ENCODE data around the gene LYZL1.

The LYZL1 gene

DNA sequence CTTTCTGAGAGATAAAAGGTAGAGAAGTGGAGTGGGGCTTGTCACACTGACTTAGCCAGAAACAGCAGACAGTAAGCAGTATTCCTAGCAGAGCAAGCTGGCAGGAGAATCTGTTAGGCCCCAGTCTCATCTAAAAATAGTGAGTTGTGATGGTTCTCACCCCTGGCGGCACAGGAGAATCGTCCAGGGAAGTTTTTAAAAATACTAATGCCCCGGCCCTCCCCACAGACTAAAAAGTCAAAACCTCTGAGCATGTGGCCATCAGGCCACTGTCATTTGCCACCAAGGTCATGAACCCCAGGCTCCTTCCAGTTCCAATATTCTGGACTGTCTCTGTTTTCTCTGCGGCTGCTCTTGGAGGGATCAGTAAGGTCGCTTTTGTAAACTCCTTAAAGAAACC lies 34.0 kb downstream of the LYZL1 start:
- FAIRE-seq = no peak
- no peak for TF ChIP-seq TAF1 (IDR thresholded peaks at IDR 0.05; ENCODE audit: low read depth, low read length)
- no peak for TF ChIP-seq POLR2A (IDR thresholded peaks at IDR 0.05; ENCODE audit: low read depth, low read length)
- no peak for TF ChIP-seq POLR2AphosphoS5 (IDR thresholded peaks at IDR 0.05; ENCODE audit: low read depth, low read length)
- no peak for TF ChIP-seq SPI1 (IDR thresholded peaks at IDR 0.05; ENCODE audit: low read depth, low read length)
- no peak for TF ChIP-seq POU2F2 (IDR thresholded peaks at IDR 0.05; ENCODE audit: low read depth, low read length)
- no peak for TF ChIP-seq PAX5 (IDR thresholded peaks at IDR 0.05; ENCODE audit: insufficient read depth, low read length, severe bottlenecking)
- DNase-seq (ENCODE audit: insufficient read length, low spot score) = no peak

DNA sequence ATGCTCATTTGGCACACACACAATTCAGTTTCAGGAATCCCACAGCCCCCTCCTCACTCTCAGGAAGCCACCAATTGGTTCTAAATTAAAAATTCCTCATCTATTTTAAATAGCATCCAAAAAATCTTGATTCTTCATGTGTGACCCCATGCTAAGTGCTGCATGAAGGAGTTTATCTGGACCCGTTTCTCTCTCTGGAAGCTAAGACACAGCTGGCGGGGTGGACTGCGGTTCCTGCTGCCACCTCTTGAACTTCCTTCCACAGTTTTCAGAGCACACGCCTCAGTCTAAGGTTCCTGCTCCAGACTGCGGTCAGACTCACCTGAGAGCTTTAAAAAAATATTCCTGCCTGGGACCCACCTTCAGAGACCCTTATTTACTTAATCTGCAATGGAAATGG lies 34.5 kb downstream of the LYZL1 start:
- no peak for TF ChIP-seq PAX5 (IDR thresholded peaks at IDR 0.05; ENCODE audit: insufficient read depth, low read length, severe bottlenecking)
- TF ChIP-seq POU2F2 (IDR thresholded peaks at IDR 0.05; ENCODE audit: low read depth, low read length) = no peak
- TF ChIP-seq TAF1 (IDR thresholded peaks at IDR 0.05; ENCODE audit: low read depth, low read length) = no peak
- TF ChIP-seq POLR2A (IDR thresholded peaks at IDR 0.05; ENCODE audit: low read depth, low read length) = no peak
- TF ChIP-seq SPI1 (IDR thresholded peaks at IDR 0.05; ENCODE audit: low read depth, low read length) = no peak
- no peak for TF ChIP-seq POLR2AphosphoS5 (IDR thresholded peaks at IDR 0.05; ENCODE audit: low read depth, low read length)
- FAIRE-seq (no peak), DNase-seq (ENCODE audit: insufficient read length, low spot score) (no peak)

DNA sequence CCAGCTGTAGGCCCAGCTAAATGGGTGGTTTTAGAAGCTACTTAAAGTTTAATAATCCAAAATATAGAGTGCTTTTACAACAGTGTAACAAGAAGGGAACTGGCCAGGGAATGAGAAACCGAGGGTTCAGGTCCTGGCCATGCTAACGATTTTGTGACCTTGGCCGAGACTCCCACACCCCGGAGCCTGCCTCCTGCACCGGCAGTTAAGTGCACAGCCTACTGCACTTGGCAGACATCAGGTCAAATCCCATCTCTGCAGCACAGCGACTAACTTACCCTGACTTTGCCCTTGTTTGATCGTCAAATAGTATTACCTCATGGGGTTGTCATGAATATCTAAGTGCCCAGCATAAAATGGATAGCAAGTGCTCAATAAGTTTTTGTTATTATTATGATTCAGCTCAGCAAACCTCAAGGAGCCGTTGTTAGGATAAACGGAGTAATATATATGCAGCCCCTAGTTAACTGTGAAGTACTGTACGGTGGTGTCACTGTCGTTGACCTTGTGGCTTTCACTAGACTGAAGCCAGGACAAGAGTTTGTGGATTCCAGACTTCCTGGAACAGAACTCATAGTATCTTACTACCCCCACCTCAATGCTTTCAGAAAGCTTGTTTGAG lies 35.5 kb downstream of the LYZL1 start:
- TF ChIP-seq SPI1 (IDR thresholded peaks at IDR 0.05; ENCODE audit: low read depth, low read length) (no peak), POU2F2 (IDR thresholded peaks at IDR 0.05; ENCODE audit: low read depth, low read length) (no peak), PAX5 (IDR thresholded peaks at IDR 0.05; ENCODE audit: insufficient read depth, low read length, severe bottlenecking) (no peak), POLR2AphosphoS5 (IDR thresholded peaks at IDR 0.05; ENCODE audit: low read depth, low read length) (no peak), TAF1 (IDR thresholded peaks at IDR 0.05; ENCODE audit: low read depth, low read length) (no peak), POLR2A (IDR thresholded peaks at IDR 0.05; ENCODE audit: low read depth, low read length) (no peak)
- no peak for FAIRE-seq
- DNase-seq (ENCODE audit: insufficient read length, low spot score) = no peak

DNA sequence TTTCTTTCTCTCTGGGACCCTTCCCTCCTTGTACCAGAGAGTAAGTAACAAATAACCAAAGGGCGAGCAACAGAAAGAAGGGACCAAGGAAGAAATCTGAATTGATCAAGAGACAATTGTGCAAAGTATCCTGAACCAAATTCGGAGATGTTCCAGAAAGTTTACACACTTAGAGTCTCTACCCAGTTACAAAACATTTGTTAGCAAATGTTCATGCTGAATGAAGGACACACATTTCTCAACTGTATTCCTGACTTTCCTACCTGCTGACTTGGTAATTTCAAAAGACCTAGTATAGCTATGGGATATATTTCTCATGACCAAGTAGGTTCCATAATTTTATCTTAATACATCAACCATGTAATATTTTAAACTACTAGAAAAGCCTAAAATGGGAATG lies 37.4 kb downstream of the LYZL1 start:
- DNase-seq (ENCODE audit: insufficient read length, low spot score) (no peak), FAIRE-seq (no peak)
- TF ChIP-seq TAF1 (IDR thresholded peaks at IDR 0.05; ENCODE audit: low read depth, low read length) = no peak
- no peak for TF ChIP-seq SPI1 (IDR thresholded peaks at IDR 0.05; ENCODE audit: low read depth, low read length)
- no peak for TF ChIP-seq POLR2AphosphoS5 (IDR thresholded peaks at IDR 0.05; ENCODE audit: low read depth, low read length)
- TF ChIP-seq POLR2A (IDR thresholded peaks at IDR 0.05; ENCODE audit: low read depth, low read length) = no peak
- no peak for TF ChIP-seq PAX5 (IDR thresholded peaks at IDR 0.05; ENCODE audit: insufficient read depth, low read length, severe bottlenecking)
- no peak for TF ChIP-seq POU2F2 (IDR thresholded peaks at IDR 0.05; ENCODE audit: low read depth, low read length)

DNA sequence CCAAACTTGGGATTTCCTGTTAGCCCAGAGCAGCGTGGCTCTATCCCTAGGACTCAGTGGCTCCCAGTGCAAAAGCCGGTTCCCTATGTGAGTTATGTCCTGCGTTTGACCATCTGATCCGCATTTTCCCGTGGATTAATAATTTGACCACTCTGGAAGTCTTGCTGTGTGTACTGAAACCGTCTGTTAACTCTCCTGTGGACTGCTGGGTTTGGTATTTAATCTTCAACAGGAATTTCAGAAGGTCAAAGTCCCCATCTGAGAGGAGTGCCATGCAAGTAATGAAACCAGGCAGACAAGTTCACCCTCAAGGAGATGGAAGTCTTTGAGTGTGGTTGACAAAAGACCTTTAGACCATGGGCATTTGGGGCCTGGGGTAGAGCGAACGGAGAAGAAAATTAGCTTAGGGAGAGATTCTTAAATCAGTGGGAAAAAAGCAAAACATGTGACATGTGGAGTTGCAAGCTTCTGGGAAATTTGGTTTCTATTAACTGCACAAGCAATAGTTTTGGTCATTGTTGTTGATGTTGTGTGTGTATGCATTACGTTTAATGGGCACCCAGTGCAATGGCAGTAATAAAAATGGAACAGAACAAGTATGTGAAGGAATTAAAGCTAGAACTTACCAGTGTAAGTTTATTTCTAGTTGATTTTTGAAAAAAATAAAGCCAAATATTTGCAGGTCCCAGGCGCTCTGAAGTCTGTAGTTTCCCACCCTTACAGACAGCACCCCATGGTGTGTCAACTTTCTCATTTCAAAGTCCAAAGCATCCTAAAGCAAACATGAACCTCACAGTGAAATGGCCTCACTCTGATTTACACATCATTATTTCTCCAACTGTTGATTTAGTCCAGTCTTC lies 38.2 kb downstream of the LYZL1 start:
- DNase-seq (ENCODE audit: insufficient read length, low spot score) (no peak), FAIRE-seq (no peak)
- no peak for TF ChIP-seq SPI1 (IDR thresholded peaks at IDR 0.05; ENCODE audit: low read depth, low read length)

DNA sequence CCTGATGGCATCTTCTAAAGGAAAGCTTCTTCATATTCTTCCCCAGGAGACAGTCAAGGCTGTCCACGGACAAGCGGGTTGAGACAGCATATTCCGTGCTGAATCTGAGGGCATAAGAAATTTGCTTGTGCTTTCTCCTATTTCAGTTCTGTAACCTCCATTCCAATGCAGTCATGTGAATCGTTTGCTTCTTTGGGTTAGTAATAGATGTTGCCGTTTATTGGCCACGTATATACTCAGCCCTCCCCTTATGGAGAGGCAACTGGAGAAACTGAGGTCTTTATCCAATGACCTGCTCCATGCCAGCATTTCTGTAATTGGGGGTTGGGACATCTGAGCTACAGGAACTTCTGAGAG lies 38.9 kb downstream of the LYZL1 start:
- DNase-seq (ENCODE audit: insufficient read length, low spot score) (no peak), FAIRE-seq (no peak)
- no peak for TF ChIP-seq TAF1 (IDR thresholded peaks at IDR 0.05; ENCODE audit: low read depth, low read length)
- TF ChIP-seq POLR2AphosphoS5 (IDR thresholded peaks at IDR 0.05; ENCODE audit: low read depth, low read length) = no peak
- TF ChIP-seq SPI1 (IDR thresholded peaks at IDR 0.05; ENCODE audit: low read depth, low read length) = no peak
- no peak for TF ChIP-seq POLR2A (IDR thresholded peaks at IDR 0.05; ENCODE audit: low read depth, low read length)
- no peak for TF ChIP-seq POU2F2 (IDR thresholded peaks at IDR 0.05; ENCODE audit: low read depth, low read length)
- no peak for TF ChIP-seq PAX5 (IDR thresholded peaks at IDR 0.05; ENCODE audit: insufficient read depth, low read length, severe bottlenecking)

DNA sequence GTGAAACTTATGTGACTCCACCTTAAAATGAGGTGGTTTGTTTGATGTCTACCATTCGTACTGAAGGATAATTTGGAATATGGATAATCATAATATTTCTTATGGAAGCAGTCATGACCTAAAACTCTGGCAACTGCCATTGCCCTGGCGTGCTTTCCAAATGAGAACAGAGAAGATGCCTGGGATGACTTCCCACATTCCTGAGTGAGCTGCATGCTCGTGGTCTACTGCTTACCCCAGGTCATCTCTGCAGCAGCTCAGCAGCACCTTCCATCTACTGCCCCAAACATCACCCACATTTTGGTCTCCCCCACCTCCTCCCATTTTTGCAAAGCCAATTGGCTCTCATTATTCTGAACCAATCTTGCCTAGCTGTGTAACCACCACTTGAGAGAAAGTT lies 40.1 kb downstream of the LYZL1 start:
- no peak for TF ChIP-seq POU2F2 (IDR thresholded peaks at IDR 0.05; ENCODE audit: low read depth, low read length)
- TF ChIP-seq POLR2A (IDR thresholded peaks at IDR 0.05; ENCODE audit: low read depth, low read length) = no peak
- no peak for TF ChIP-seq TAF1 (IDR thresholded peaks at IDR 0.05; ENCODE audit: low read depth, low read length)
- TF ChIP-seq PAX5 (IDR thresholded peaks at IDR 0.05; ENCODE audit: insufficient read depth, low read length, severe bottlenecking) = no peak
- no peak for TF ChIP-seq SPI1 (IDR thresholded peaks at IDR 0.05; ENCODE audit: low read depth, low read length)
- TF ChIP-seq POLR2AphosphoS5 (IDR thresholded peaks at IDR 0.05; ENCODE audit: low read depth, low read length) = no peak
- no peak for FAIRE-seq

DNA sequence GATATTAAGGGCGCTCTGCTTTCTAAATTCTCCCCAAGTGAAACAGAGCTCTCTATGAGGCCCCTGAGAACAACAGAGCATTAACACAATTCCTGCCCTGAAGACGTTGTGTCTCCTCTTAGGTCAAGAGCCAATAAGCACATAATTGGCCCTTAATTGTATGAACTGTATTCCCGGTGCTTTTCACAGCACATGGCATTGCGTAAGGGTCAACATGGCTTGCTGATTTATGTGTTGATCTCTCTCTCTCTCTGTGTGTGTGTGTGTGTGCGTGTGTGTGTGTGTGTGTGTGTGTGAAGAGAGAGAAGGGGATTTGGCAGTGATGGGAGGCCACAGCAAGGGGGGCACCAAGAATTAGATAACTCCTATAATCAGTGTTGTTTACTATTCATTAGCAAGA lies 40.5 kb downstream of the LYZL1 start:
- TF ChIP-seq SPI1 (IDR thresholded peaks at IDR 0.05; ENCODE audit: low read depth, low read length) (no peak), PAX5 (IDR thresholded peaks at IDR 0.05; ENCODE audit: insufficient read depth, low read length, severe bottlenecking) (no peak), POLR2A (IDR thresholded peaks at IDR 0.05; ENCODE audit: low read depth, low read length) (no peak), POU2F2 (IDR thresholded peaks at IDR 0.05; ENCODE audit: low read depth, low read length) (no peak), TAF1 (IDR thresholded peaks at IDR 0.05; ENCODE audit: low read depth, low read length) (no peak), POLR2AphosphoS5 (IDR thresholded peaks at IDR 0.05; ENCODE audit: low read depth, low read length) (no peak)
- FAIRE-seq (no peak), DNase-seq (ENCODE audit: insufficient read length, low spot score) (no peak)

More for the DNA sequence above, 40.1 kb downstream of the LYZL1 start:
- no peak for DNase-seq (ENCODE audit: insufficient read length, low spot score)

DNA sequence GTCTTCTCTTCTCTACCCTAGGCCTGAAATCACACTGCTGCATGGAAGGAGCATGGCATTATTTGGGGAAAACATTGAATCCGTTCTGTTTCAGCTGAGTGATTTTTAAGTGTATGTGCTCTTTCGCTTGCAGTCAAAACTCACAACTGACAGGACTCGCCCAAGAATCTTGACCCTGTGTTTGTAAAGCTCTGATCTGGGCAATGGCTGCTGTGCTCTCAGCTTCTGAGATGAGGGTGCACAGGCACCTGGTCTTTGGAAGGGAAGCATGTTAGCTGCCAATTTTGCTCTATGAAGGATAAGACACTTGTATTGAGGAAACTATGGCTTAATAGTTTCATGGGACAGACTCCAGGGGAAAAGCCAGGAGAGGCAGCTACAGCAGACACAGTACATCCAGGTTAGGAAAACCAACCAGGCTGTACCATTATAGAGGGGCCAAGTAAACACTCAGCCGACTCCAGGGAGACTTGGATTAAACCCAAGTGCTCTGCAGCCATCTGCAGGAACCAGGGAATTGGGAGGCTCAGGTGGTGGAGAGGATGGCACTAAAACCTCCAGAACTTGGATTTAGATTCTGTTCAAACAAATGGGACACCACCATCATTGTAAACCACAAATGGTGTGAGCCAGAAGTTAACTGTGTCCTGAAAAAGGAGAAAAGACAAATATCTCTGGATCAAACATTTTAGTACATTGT lies 43.3 kb downstream of the LYZL1 start:
- DNase-seq (ENCODE audit: insufficient read length, low spot score) = no peak
- no peak for TF ChIP-seq PAX5 (IDR thresholded peaks at IDR 0.05; ENCODE audit: insufficient read depth, low read length, severe bottlenecking)
- no peak for TF ChIP-seq POLR2A (IDR thresholded peaks at IDR 0.05; ENCODE audit: low read depth, low read length)
- no peak for TF ChIP-seq TAF1 (IDR thresholded peaks at IDR 0.05; ENCODE audit: low read depth, low read length)
- no peak for TF ChIP-seq SPI1 (IDR thresholded peaks at IDR 0.05; ENCODE audit: low read depth, low read length)
- no peak for TF ChIP-seq POU2F2 (IDR thresholded peaks at IDR 0.05; ENCODE audit: low read depth, low read length)
- no peak for TF ChIP-seq POLR2AphosphoS5 (IDR thresholded peaks at IDR 0.05; ENCODE audit: low read depth, low read length)
- FAIRE-seq = no peak

Measured in GM12891 (cell line).